AG08396 (cell line): ENCODE results near the gene KRTAP6-3.

Experiments
- DNase-seq: peaks from one replicate; pipeline ENCODE4 v3.0.0; 2012; ENCODE audit warnings: low spot score, mixed read lengths

Gene KRTAP6-3

DNA sequence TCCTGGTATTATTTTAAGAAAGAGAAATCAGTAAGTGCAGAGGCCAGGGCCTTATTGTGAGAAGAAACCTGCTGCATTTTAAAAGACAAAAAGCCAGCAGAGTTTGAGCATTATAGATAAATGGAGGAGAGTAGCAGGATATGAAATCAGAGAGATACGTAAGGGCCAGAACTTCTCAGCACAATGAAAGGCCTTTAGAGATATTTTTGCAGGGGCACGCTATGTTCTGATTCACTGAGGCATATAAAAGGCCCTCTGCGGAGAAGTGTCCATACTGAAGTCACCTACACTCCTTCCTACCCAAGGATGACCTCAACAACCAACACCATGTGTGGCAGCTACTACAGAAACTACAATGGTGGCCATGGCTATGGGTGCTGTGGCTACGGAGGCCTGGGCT lies at the start of gene KRTAP6-3:
KRTAP6-3 (plus strand) TSS at position 301 of the 400 bp plus-strand sequence; CDS start at position 307, 6 bp downstream.
- no peak for DNase-seq

DNA sequence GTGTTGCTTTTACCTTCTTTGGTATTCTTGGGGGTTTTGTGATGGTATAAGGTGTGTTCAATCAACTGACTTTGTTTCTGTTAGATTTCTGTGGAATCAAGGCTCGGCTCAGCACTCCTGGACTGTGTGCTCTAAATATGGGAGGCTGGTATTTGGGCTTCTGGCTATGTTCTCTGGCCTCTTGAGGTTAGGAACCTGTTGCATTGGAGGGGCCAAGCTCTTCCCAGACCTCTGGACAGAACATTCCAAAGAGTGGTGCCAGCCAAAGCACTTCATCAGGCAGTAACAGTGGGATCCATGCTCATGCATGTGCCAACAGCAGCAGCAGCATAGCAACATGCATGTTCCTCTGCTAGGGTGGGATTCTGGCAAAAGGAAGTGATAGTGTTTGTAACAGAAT lies 39.5 kb upstream of the KRTAP6-3 start:
- DNase-seq: no peak

DNA sequence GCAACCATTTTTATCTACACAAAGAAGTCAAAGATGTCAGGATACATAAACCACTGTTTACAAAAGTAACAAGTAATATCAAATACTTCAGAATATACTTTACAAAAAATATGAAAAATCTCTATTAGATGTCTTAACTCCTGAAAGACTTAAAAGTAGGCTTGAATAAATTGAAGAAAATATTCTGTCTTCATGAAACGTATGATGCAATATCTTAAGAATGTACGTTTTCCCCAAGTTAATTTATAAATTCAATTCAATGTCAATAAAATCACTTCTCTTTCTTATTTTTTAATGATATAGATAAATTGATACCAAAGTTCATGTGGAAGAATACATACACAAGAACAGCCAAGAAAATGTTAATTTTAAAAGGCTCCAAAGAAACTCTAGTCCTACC lies 37.1 kb upstream of the KRTAP6-3 start:
- no peak for DNase-seq

DNA sequence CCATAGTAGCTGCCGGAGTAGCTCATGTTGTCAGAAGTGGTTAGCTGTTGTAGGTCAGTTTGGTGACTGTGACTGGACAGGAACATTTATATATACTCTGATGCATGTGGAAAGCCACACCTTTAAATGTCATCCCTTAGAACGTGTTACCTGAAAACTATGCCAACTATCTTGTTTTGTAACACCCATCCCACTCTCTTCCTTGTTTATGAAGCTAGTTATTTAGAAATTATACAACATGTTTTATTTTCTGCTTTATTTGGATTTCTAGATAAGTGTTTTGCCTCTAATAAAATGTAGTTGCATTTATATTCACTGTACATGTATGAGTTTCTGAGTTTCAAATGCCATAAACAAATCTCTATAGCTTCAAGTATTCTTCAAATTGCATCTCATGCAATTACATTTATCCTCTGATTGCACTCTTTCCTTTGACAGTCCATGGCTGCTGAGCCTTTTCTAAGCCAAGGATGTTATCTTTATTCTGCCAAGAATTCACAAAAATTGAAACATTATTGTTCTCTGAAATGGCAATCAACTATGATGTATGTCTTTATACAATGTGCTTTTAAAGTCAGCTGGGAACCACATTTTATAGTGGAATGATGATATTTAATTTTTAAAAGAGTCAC lies 30.9 kb upstream of the KRTAP6-3 start, which contains the start of gene KRTAP19-7:
KRTAP19-7 (minus strand) TSS at position 51 of the 632 bp plus-strand sequence; CDS start at position 26, 25 bp downstream.
- DNase-seq: no peak

DNA sequence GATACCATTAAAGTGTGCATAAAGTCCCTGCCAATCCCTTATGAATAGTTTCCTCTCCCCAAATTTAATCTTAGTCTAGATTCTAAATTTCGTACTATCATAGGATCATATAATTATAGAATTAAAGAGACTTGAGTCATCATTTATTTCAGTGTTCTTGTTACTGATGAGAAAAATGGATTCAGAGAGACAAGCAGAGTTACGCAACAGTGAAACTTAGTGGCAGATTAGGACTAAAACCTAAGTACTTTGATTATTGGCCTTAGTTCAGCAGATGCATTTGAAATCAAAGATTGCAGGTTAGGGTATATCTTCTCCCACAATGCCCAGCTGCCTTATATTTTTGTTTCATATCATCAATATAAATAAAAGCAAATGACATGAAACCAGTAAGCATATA lies 30.3 kb upstream of the KRTAP6-3 start:
- no peak for DNase-seq

DNA sequence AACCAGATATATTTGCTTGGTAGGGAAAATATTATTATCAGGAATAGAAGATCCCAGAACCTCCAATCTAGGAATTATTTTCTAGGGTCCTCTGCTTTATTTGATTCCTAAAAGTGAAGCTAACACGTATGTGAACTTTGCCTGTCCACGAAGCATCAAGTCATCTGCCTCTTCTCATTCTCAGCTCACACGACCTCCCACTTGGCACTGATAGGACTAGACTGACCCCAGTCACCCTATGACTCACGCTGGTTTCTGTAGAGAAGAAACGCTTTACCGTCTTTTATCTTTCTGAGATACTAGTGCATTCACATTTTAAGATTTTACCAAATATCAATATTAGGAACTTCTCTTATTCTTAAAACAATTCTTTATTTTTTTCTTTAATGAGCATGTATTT lies 29.2 kb upstream of the KRTAP6-3 start:
- DNase-seq: no peak

GRCh38 chr21:30563630-30564029 lies 28.6 kb upstream of the KRTAP6-3 start:
- DNase-seq: no peak

- no peak for DNase-seq
Observed at GRCh38 chr21:30567617-30568016, 24.6 kb upstream of the KRTAP6-3 start.

DNA sequence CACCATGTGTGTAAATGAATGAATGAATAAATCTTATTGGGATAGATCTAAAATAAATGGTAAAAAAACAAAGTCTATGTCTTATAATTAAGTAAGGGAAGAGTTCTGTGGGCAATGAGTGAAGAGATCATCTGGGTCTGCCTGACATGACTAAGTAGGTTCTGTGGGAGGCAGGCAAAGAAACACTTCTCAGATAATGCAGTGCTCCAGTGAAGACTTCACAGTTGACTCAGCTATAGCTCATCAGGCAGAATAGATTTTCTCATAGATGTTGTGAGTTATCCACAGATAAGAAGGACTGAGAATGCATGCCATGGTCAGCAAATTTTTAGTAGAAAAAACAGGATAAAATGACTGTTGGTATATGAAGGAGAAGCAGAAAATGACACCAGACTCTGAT lies 14.5 kb upstream of the KRTAP6-3 start:
- no peak for DNase-seq

DNA sequence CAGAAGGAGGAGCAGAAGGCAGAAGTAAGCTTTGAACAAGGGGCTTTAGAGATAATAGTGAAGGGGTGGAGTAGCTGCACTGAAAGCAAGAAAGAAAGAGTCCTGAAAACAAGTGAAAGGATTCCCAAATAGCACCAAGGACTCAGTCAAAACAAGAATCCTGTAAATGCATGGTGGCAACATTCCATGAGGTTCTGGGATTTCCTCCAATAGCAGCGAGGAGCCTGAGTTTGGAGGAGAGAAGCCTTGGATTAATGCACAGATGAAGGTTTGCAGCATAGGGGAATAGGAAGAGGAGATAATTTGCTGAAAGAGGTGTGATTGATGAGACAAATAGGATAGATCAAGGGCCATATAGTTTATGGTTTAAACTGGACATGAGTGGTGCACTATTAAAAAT lies 12.9 kb upstream of the KRTAP6-3 start:
- DNase-seq: no peak

GRCh38 chr21:30580132-30580531 lies 12.1 kb upstream of the KRTAP6-3 start:
- no peak for DNase-seq

DNA sequence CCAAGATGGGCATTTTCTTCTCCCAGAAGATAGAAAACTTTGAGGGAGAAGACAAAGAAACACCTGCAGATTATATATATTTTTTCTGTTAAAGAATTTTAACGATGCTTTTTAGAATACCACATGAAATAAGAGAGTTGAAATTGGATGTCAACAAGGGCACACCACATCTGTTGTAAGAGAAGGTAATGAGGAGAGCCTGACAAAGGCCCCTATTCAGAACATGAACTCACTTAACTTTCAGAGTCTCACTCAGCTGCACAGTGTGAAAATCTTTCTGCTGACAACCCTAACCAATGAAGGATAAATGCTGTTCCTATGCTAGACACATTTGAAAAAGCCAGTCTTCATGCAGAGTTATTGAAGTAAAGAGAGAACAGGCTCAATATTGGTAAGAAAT lies 9.4 kb upstream of the KRTAP6-3 start:
- DNase-seq: no peak

- DNase-seq: no peak
Observed at GRCh38 chr21:30590297-30590696, 1.9 kb upstream of the KRTAP6-3 start, which contains the start of gene KRTAP22-2. Gene KRTAP22-2 (minus strand): TSS chr21:30590397.

DNA sequence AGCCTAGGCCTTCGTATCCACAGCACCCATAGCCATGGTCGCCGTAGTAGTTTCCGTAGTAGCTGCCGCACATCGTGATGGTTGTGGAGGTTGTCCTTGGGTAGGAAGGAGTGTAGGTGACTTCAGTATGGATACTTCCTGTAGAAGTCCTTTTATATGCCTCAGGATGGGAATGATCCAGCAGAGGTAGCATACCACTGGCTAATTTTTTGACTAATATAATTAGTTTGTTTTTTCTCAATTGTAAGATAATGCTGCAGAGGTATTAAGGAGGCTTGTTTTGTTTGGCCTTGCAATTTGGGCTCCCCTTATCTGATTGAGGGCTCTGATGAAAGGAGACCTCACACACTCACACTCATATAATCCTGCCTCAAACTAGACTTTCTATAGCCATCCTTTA lies 6.6 kb downstream of the KRTAP6-3 start, which contains the start of gene KRTAP6-2:
KRTAP6-2 (minus strand) TSS at position 101 of the 400 bp plus-strand sequence; CDS start at position 73, 28 bp downstream.
- no peak for DNase-seq

DNA sequence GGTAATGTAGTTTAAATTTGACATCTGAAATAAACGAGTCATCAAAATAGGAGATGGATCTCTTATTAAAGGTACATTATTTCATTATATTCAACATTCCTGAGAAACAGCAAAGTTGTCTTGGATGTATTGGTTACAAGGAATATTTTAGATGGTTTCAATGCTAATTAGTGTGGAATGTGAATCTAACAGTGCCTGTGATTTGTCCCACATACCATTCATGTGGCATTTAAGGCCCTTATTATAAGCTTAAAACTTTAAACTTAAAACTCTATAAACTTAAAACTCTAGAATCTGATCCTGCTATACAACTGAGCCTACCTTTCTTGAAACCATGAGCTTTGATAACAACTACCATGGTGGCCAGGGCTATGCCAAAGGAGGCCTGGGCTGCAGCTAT lies 8.5 kb downstream of the KRTAP6-3 start, which contains the start of gene KRTAP22-1:
KRTAP22-1 (plus strand) TSS at position 301 of the 400 bp plus-strand sequence.
- no peak for DNase-seq

DNA sequence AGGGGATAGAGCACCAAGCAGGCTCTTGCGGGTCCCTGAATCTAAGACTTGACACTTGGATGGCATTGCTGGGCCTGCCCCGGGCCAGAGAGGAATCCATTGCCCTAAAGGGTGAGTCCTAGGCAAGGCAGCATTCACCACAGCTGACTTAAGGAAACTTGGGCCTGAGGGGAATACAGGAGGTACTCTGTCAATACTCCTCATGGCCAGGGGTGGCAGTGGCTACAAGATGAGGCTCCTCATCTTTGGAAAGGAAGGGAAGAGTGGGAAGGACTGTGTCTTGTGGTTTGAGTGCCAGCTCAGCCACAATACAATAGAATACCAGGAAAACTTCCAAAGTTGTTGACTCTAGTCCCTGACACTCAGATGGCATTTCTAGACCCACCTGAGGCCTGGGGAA lies 13.7 kb downstream of the KRTAP6-3 start:
- no peak for DNase-seq

DNA sequence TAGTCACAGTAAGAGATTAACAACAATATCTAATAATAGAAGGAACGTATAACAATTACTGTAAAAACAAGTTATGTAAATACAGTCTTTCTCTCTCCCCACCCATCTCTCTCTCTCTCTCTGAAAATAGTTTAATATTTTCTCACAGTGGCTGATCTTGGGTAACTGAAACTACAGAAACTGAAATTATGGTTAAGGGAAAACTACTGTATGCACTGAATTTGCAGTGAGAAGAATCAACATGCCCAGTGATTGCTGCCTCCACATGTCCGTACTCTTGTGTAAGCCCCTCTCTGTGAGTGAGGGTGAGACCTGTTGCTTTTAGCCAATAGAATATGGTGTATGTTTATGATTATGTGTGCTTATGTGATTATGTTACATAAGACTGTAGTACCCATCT lies 19.9 kb downstream of the KRTAP6-3 start:
- DNase-seq: no peak

GRCh38 chr21:30613836-30614235 lies 21.6 kb downstream of the KRTAP6-3 start, which contains the start of gene KRTAP6-1:
Gene KRTAP6-1 (minus strand): TSS chr21:30613930. CDS start chr21:30613904, 26 bp downstream.
- no peak for DNase-seq

GRCh38 chr21:30615199-30615598 lies 23.0 kb downstream of the KRTAP6-3 start:
- DNase-seq: no peak

- DNase-seq: no peak
Observed at GRCh38 chr21:30616125-30616524, 23.9 kb downstream of the KRTAP6-3 start, which contains the start of gene KRTAP20-1. Gene KRTAP20-1 (plus strand): TSS chr21:30616425. CDS start chr21:30616455, 30 bp downstream.

DNA sequence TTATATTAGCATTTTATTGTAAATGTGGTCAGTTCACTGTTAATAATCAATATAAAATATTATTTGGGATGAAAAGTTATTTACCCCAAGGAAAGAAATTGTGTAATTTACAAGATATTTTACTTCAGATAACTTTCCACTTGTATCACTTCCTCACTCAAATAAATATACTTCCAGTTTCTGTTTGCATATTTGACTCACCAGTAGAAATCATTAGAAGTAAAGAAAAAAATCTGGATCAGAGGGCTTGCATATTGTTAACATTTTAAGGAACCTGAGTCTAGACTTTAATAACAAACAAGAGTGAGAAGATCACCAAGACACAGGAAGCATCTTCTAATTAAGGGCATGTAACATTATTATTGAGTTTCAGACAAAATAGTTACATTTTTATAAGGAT lies 27.8 kb downstream of the KRTAP6-3 start:
- no peak for DNase-seq

DNA sequence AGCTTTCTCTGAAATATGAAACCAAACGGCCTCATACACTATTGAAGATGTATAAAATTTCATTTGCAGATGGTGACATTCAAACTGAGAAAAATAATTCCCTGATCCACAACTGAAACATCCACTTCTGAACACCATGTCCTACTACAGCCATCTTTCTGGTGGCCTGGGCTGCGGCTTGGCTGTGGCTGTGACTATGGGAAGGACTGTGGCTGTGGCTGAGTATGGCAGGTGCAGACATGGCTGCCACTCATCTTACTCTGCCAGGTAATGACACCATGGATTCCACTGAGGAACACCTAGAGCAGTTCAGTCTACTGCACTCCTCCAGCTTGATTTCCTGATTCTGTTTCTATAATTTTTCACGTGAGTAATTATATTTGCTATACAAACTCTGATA lies 28.3 kb downstream of the KRTAP6-3 start, which contains the start of gene KRTAP20-4:
KRTAP20-4 (plus strand) TSS at position 106 of the 400 bp plus-strand sequence.
- no peak for DNase-seq

- no peak for DNase-seq
Observed at GRCh38 chr21:30623362-30623761, 31.1 kb downstream of the KRTAP6-3 start.
